DMS114 treated with DMSO at 0.1 percent for 48 hours (cell line): Measurements from ENCODE around the gene ARFGAP2.

Experiments
- DNase-seq: peaks from one replicate; lab custom pipeline; 2025; ENCODE audit not compliant: unreplicated experiment; lab: John Stamatoyannopoulos, UW

ARFGAP2 gene

DNA sequence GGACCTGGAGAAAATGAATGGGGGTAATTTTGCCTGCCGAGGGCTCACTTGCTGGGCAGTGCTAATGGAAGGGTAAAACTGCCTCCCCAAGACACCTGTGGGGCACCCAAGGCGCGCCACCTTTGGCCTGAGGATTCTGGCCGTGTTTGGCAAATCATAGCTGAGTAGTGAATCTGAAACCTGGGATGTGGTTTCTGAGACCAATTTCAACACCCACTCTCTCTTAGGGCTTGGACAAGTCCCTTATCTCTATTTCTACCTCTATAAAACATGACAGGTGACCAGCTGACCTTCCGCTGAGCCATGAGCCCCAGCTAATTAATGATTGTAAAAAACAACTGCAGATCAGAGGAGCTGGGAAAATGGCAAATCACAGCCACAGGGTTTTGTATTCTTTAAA, 11.0 kb upstream of the ARFGAP2 start:
- DNase-seq = no peak

DNA sequence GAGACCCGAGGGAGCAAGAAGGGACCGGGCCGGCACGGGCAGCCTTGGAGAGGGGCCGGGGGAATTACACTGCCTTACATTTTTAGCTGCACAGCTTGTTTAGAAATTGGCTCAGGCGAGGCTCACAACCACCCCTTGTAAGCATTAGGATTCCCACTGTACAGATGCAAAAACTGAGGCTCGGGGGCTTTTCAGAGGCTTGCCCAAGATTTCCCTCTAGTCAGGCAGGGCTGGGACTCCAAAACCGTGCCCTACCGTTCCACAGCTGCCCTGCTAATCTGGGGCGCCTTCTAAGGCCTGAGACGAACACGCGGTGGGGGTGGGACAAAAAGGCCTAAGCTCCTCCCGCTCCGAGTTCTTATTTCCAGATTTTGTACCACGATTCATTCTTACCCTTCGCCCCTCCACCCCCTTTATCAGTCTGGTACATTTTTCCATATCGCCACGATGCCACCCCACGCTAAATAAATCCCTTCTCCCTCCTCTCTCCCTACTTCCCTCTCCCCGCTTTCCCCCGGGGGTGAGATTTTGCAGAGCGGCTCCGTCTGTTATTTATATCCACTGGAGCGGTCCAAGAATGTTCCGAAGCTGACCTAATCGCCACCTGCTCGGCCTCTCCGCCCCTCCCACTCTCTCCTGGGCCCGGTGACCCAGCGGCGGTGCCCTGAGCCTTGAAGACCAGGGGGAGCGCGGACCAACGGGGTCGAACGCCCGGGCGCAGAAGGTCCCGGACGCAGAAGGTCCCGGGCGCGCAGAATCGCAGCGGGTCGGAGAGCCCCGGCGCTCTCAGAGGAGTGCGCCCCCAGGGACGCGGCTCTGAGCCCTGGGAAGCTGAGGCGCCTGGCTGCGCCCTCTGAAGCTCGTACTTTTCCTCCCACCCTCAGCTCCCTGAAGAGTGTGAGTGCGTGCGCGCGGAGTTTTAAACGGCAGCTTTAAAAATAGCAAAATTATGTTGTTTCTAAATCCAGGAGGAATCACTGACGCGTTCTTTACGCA, 10.3 kb upstream of the ARFGAP2 start:
- DNase-seq = peak; percentile 37

DNA sequence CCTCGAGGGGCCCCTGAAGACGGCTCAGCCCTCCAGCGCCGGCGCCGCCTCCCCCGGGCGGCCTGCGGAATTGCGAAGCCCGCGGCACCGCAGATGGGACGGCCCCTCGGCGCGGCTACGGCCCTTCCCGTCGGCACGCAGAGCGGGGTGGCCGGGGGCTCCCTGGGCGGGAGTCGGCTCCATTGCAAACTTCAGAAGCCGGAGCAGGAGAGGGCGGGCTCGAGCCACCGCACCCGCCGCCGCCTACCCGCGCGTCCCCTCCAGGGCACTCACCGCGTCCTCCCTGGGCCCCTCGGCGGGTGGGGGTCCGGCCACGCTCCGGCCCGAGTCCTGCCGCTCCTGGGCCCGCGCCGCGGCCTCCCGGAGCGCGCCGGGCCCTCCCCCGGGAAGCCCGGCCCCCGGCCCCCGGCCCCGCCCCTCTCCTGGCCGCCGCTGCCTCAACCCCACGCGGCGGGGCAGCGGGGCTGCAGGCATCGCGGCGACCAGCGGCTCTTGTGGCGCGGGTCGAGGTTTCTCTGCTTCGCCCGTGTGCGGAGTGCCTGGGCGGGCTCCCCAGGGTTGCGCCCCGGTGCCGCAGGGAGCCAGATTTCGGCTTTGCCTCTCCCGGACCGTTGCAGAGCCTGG, 9.5 kb upstream of the ARFGAP2 start, which contains the start of gene PACSIN3:
TSS of gene PACSIN3 (minus strand) at position 359 of the 624 bp plus-strand sequence. CDS start 3,707 bp downstream, outside the sequence.
- DNase-seq = peak; percentile 24

DNA sequence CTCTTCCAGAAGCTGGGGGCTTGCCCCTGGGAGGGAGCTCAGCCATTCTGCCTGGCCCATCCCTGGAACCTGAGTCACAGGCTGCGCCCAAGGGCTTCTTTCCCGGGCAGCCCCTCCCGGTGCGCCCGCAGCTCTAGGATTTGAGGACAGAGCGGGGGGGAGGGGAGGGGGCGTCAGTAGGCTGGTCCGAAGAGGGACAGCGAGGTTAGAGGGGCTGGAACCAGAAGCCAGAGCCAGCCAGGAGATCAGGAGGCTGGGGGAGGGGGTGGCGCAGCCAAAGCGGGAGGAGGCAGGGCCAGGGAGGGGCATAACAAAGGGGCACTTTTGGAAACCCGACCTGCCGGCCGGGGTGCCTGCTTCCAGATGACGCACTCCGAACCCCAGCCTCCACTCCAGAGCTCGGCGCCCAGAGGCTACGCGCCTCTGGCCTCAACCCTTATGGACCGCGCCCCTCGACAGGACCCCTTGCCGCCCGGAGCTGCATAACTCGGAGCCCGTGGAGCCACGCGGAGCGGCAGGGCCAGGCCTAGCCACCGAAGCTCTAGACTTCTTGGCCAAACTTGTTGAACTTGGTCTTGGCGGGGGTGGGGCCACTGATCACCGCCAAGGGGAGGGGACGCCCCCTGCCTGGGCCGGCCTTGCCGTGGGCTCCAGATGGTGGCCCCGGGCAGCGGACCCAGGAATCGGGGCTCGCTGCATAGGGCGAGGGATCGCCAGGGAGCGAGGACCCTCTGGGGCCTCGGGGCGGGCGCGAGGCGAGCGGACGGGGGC, 8.8 kb upstream of the ARFGAP2 start:
- no peak for DNase-seq

DNA sequence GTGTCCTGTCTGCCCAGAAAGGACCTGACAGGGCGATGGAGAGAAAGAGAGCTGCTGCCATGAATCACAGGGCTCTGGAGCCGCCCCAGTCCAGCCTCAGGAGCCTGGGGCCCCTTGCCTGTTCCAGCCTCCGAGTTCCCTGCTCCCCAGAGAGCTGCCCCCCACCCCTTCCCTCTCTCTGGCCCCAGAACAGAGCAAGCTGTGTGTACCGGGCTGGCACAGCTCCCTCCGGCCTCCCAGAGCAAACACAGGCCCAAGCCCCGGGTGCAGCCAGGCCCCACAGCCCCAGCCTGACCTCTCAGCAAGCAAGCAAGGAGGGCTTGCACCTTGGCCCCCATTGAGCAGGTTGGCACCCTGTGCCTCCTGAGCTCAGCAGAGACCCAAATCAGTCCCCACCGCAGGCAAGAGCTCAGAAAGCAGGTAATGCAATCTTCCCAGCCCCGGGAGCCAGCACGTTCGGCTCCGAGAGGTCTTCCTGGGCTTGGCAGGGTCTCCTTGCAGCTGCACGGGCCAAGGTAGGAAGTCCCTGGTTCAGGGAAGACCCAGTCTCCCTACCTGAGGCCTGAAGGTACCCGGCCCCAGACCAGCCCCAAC, 8.1 kb upstream of the ARFGAP2 start:
- no peak for DNase-seq

DNA sequence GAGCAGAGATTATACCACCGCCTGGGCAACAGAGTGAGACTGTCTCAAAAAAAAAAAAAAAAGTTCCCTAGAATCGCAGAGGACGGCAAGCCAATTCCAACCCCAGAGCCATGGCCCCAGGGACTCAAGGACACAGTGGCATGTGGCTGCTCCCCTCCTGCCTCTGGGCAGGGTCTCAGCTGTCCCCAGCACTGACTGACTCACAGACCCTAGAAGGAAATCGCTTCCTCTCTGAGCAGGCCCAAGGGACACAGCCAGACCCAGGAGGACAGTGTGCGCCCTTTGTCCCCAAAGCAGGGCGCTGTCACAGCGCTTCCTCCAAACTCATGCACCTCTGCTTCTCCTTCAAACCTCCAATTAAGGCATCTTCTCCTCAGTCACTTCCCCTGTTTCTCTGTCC, 7.3 kb upstream of the ARFGAP2 start:
- no peak for DNase-seq

DNA sequence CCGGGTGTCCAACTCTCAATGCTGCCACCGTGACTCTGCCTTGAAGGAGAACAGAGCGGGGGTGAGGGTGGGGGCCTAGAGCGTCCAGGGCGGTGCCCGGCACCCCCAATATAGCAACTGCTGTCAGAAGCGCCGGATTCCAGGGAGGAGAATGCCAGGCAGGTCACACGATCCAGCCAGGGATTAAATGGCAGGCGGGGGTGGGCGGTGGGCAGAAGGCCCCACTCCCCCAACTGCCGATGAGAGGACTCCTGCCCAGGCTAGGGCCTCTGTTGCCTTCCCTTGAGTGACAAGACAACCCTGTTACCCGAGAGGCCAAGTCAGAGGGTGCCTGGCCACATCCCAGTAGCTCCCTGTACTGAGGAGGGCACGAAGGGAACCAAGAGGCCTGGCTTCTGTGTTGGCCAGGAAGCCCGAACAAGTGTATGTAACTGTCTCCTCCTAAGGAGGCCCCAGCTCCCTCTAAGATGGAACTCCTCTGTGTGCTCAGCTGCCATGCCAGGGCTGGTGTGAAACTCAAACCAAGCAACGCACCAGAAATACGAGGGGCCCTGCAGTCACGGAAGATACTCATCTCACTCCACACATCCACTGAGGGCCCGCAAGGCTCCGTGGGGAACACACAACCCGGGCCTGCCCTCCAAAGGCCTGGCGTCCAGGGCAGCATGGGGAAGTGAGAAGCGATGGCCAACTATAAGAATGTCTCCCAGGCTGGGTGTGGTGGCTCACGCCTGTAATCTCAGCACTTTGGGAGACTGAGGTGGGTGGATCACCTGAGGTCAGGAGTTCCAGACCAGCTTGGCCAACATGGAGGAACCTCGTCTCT, 6.6 kb upstream of the ARFGAP2 start:
- no peak for DNase-seq

DNA sequence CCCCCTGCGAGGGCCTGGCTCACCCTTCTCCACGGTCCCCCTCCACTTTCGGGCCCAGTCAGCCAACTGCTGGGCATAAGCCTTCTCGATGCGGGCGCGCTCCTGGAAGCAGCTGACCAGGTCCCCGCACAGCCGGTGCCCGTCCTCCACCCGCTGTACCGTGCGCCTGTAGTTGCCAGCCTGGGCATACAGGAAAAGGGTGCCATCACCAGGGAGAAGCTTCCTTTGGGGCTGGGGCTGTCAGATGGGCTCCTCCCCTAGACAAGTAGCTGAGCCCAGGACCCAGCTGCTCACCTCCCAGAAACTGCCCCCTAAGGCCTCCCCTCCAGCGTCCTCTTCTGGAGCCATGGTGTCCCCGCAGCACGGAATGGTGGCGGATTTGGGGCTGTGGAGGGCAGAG, 5.7 kb upstream of the ARFGAP2 start:
- no peak for DNase-seq

DNA sequence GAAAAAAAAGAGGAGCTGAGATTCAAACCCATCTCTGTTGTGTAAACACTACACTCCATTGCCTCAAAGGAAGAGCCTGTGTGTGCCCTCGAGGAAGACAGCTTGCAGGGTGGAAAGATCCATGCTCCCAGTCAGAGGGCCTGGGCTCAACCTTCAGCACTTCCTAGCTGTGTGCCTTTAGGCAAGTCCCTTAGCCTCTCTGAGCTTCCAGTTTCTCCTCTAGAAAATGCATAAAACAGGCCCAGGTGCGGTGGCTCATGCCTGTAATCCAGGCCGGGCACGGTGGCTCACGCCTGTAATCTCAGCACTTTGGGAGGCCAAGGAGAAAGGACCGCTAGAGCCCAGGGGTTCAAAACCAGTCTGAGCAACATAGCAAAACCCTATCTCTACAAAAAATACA, 4.6 kb upstream of the ARFGAP2 start:
- DNase-seq = no peak

DNA sequence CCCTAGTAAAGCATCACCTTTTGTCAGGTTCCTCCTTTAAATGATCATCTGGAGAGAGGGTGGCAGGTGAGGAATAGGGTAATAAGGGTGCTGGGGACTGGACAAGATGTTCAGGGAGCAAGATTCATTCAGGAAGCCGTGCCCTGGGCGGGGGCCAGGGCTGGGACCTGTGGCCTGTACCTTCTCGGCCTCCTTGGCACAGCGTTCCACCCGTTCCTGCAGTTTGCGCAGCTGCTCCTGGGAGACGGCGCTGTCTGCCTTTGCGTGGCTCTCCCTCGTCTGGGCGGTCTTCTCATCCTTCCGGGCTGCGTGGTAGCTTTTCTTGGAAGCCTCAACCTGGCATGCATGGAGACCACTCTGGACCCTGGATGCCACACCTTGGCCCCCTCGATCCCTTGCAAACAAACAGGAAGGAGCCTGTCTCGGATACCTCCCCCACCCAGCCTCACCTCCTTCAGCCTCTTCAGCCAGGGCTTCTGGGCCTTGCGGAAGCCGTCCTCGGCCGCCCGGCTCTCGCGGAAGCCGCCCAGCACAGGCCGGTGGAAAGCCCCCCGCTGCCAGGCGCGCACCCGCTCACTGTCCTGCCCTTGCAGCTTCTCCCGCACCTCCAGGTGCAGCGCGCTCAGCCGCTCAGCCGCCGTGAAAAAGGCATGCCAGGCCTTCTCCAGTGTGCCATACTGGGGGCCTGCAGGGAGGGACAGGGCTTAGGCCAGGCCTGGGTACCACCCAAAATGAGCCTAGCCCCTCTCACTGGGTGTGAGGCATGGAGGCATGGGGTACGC, 3.5 kb upstream of the ARFGAP2 start:
- no peak for DNase-seq

DNA sequence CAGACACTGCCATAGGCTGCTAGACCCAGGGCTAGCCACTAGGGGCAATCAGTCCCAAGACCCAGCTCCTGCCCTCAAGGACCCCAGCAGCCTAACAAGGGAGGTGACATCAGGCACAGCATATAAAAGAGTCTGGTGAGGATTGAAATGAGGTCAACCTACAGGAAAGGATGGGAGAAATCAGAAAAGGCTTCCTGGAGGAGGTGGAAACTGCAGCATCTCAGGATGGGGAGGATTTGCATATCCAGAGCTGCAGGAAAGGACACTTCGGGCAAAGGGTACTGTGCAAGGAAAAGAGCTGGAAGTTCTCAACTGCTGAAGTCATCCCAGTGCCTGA, 2.9 kb upstream of the ARFGAP2 start:
- DNase-seq = peak; percentile 28

DNA sequence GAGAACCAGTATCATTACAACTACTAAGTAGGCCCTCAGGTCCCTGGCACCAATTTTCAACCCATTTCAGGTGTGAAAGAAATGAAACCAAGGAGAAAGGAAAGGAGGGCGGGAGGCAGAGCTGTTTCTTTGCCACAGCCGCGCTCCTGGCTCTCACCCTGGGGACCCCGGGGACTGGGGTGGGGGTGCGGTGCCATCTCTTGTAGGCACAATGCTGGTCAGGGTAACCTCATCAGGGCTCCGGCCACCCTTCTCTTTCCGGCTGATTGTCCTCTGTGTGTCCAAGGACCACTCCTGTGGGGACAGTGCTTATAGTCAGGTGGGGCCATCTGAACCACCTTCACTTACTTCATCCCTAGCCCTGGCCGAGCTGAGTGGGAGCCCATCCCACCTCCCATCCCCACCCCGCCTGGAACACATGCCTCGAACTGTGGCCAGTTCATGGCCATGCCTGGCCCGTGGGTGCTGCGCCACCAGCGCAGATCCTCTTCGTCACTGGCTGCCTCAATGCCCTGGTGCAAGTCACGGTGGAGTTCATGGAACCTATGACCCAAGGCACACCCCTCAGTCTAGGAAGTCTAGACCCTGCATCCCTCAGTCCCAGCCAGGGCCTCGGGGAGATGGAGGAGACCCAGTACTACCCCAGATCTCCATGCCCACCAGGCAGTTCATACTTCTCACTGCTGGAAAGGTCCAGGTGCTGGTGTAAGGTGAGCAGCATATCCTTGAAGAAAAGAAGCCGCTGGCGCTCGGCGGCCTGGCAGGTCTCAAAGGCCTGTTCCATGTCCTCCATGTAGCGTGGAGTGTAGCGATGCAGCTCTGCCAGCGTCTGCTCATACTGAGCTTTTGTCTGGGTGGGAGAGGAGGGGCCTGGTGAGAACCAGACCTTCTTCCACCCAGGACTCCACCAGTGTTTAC, 2.3 kb upstream of the ARFGAP2 start:
- no peak for DNase-seq

DNA sequence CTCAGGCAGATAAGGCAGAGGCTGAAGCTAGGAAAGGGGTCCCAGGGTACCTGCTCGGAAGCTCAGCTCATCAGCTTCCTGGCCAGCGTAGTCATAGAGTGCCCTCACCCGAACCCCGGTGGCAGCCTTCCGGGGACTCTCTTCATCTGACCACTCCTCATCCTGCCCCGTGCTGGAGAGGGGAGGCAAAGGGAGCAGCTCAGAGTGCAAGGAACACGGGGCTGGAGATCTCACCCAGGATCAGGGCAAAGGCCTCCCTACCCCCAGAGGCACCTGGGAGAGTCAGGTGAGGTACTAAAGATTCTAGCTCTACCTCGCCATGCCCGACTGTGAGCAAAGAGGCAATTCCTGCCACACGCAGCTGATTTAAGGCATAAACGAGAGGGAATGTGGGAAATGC, 1.6 kb upstream of the ARFGAP2 start:
- no peak for DNase-seq

DNA sequence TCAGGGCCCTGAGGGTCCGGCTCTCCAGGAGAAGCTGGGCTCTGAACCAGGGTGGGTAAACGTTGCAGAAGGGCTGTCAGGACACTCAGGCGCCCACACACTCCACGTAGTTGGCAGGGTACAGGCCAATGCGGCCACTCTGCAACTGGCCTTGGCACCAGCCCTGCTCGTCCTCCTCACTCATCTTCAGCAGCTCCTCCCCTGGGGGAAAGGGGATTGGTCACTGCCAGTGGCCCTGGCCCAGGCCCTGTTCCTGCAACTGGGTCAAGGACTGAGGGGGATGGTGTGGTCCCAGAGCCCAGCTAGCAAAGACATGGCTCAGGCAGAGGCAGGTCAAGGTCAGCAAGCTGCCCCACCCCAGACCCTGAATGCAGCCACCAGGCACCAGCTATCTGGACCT, 1.2 kb upstream of the ARFGAP2 start:
- DNase-seq = no peak

DNA sequence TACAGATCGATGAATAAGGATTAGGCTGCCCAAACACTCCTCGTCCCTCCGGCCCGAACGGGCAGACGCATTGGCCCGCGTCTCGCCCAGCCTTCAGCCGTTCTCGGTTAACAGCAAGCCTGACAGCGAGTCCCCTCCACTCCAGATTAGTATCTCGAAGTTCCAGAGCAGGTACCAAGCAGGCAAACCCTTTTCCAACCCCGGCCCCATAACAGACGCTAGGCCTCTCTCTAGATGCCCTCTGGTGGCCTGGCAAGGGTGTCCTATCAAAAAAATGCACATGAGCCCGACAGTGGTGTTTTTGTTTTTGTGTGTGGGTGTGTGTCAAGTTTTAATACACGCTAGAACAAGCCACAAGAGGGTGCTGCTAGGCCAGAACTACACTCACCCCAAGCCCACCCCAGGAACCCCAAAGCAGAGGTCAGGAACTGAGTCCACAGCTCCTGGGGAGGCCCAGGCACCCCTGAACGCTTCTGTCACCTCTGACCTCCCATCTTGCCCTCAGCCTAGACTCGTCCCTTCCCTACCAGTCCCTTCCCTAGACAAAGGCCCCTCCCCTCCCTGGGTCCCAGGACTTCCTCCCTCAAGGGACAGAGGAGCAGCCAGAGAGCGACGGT, 658 bp upstream of the ARFGAP2 start:
- peak; percentile 41 for DNase-seq

DNA sequence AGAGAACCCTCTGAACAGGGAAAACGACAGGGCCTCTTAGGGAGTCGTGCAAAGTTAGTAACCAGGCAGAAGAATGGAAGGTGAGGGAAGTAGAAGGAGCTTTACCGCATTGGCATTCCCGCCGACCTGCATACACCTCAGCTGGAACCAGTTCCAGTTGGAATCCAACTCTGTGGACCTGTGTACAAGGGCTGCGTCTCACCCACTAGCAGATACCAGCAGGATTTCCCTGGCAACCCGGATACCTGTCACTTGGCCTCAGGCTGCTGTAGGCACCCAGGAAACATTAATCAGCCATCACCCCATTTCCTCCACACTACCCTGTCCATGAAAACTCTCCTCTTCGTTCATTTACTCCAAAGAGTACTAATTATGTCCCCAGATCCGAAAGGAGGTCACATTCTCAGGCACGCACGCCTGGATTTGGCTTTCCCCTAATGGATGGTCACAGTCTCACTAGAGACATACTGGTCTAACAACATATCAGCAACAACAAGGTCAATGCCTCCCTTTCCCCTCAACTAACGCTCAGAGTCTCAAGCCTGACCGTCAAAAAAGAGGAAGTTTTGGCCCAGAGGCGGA, 842 bp downstream of the ARFGAP2 start:
- DNase-seq = no peak

DNA sequence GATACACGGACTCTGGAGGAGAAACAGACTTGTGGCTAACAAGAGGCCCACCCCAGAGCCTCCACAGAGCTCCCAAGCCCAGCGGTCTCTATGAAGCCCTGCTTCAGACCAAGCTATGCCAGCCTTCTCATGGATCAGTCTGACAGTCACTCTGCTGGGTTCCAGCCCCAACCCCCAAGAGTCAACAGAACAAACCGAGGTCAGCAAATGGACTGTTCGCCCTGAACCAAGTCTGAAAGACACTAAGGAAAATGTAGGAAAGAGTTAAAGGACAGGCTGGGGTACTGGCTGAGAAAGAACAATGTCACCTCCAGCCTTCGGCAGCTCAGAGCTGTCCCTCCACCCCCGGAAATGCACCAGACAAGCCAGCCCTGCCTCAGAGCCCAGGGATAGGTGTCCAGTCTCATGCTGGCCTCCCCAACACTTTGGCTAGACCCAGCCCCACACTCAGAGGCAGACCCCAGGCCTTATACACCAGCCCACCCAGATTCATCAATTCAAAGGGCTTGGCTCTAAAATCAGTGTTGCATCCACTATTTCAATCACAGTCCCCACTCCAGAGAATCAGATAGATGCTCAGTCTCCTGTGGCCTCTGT, 3.8 kb downstream of the ARFGAP2 start:
- no peak for DNase-seq
